G401 (cell line): Measurements from ENCODE around the gene NPIPA5. TPM values are rescaled to one million over a fixed set of nuclear protein-coding genes. Genes with fewer than 3 reads are reported as not detected.
"Not testable (repeated sequence)": the region's sequence is repeated elsewhere in the genome, so short reads cannot be mapped to it uniquely, and the experiment has no call there.

Experiments
- DNase-seq: peaks from one replicate; pipeline ENCODE4 v3.0.0-alpha.2; 2015; ENCODE audit warnings: low spot score
- in situ Hi-C: cut with HindIII; loops from 2 replicates; pipeline ENCODE4 v1.10.0; 2016; ENCODE audit warnings: low sequenced_read_pairs, mixed read lengths
- total RNA-seq: library from RNA; depleted of rRNA; stranded (reverse); fragments of >200 nt; shearing (Covaris generic); gene quantifications from 2 replicates; pipeline ENCODE4 v1.2.3, GENCODE V29; 2014

NPIPA5 gene
- total RNA-seq, 1 experiment from 2014 or later, result 4.9 TPM

DNA sequence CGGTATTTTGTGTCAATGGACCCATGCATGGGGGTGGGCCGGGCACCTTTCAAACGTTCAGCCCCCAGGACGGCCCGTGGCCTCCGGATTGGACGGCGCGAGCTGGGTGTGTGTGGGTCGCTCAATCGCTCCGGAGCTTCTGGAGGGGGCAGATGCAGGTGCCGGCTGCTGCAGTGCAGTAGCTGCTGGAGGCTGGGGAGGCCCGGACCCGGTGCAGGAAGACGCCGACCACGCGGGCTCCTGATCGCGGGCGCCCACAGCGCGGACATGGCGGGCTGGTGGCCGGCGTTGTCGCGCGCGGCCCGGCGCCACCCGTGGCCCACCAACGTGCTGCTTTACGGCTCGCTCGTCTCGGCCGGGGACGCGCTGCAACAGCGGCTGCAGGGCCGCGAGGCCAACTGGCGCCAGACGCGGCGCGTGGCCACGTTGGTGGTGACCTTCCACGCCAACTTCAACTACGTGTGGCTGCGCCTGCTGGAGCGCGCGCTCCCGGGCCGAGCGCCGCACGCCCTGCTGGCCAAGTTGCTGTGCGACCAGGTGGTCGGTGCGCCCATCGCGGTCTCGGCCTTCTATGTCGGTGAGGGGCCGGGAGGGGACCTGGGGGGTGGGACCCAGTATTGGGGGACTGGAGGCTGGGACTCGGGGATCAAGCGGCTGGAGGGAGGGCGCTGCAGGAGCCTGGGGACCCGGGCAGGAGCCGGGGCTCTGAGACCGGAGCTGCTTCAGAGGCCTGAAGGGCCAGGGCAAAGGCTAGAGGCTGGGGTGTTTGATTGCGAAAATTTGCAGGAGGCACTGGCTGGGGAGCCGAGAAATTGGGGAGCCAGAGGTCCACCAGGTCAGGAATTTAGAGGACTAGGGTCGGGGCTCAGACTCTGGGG, 17.8 kb upstream of the NPIPA5 start, which contains the start of gene MPV17L:
MPV17L (plus strand) TSS at position 124 of the 878 bp plus-strand sequence; CDS start at position 268, 144 bp downstream.
- in situ Hi-C loops, result not testable (repeated sequence)
- peak; percentile 64 for DNase-seq

DNA sequence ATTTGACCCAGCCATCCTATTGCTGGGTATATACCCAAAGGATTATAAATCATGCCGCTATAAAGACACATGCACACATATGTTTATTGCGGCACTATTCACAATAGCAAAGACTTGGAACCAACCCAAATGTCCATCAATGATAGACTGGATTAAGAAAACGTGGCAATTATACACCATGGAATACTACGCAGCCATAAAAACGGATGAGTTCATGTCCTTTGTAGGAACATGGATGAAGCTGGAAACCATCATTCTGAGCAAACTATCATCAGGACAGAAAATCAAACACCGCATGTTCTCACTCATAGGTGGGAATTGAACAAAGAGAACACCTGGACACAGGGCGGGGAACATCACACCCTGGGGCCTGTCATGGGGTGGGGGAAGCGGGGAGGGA, 14.9 kb upstream of the NPIPA5 start:
- DNase-seq, in situ Hi-C loops: not testable (repeated sequence)

DNA sequence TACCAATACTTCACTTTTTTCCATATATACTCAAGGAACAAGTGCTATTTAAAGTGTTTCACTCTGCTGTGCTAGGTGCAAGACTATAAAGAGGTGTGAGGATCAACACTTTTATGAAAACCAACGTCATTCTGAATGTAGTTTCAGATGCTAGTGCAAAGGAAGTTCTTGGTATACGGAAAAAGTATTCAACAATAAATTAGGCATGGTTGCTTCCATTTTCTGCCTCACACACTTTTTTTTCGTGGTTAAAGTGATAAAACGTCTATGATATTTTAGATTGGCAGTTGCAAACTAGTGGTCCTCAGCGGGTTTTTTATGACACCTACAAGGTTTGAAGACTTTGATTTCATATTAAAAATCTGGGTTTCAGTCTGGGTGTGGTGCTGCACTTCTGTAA, 11.8 kb upstream of the NPIPA5 start:
- in situ Hi-C loops, DNase-seq: not testable (repeated sequence)

DNA sequence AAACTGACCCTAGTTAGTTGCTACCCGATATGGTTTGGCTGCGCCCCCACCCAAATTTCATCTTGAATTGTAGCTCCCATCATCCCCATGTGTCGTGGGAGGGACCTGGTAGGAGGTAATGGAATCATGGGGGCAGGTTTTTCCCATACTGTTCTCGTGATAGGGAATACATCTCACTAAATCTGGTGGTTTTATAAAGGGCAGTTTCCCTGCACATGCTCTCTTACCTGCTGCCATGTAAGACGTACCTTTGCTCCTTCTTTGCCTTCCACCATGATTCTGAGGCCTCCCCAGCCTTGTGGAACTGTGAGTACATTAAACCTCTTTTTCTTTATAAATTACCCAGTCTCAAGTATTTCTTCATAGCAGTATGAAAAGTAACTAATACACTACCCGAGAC, 10.0 kb upstream of the NPIPA5 start:
- DNase-seq, in situ Hi-C loops: not testable (repeated sequence)

DNA sequence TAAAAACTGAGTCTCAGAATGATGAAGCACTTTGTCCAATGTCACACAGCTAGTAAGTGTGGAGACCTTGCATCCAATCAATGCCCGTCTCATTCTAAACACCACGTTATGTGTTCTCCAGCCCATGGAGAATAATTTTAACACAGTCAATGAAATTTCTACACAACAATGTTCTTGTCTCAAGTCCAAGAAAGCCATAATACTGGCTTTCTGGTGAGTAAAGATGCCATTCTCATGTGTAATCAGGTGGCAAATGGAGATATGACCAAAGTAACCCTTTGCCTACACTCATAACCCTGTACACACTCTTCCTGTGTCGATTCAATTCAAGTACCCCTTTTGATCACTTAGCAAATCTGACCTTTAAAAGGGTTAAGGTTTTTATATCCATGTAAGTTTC, 4.7 kb upstream of the NPIPA5 start:
- in situ Hi-C loops, DNase-seq: not testable (repeated sequence)

DNA sequence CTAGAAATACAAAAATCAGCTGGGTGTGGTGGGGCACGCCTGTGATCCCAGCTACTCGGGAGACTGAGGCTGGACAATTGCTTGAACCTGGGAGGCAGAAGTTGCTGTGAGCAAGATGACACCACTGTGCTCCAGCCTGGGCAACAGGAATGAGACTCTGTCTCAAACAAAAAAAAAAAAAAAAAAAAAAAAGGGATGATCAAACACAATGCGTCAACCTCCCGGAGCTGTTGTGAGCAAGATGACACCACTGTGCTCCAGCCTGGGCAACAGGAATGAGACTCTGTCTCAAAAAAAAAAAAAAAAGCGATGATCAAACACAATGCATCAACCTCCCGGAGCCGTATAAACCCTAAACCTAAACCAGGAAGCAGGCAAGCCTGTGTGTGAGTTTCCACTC, 20.6 kb downstream of the NPIPA5 start:
- DNase-seq, in situ Hi-C loops: not testable (repeated sequence)

DNA sequence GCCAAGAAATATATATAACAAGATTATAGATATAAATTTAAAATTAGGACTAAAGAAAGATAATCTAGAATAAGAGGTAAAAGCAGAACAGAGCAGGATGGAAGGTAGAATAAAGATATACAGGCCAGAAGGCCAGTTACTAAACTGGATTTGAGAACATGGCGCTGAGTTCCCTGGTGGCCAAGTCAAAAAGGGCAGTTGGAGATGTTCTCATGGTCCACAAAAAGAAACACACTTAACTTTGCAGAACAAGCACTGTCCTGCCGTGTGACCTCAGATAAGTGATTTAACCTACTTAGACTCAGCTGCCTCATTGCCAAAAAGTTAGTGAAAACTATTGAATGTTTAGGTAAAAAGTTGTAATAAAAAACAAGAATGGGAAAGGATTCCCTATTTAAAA, 23.2 kb downstream of the NPIPA5 start:
- DNase-seq, in situ Hi-C loops: not testable (repeated sequence)

DNA sequence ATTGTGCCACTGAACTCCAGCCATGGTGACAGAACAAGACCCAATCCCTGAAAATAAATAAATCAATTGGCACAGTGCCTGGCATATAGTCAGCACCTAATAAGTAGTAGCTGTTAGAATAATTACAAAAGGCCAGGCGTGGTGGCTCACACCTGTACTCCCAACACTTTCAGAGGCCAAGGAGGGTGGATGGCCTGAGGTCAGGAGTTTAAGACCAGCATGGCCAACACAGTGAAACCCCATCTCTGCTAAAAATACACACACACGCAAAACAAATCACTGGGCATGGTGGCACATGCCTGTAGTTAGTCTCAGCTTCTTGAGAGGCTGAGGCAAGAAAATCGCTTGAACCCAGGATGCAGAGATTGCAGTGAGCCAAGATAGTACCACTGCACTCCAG, 25.2 kb downstream of the NPIPA5 start:
- not testable (repeated sequence) for DNase-seq

DNA sequence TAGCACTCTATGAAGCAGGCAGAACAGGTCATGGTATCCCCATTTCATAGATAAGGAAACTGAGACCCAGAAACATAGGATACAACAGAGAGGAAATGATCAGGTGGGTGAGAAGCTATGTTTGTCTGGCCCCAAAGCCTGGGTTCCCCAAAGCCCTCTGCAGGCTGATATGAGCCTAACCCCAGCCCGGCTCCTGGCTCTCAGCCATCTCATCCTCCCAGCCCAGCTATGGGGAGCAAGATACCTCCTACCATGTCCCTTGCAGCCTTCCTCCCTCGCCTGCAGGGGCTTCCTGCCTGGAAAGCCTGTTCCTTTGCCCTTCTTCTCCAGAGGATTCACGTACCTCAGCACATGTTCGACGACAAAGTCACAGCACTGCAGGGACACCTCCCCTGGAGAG, 26.3 kb downstream of the NPIPA5 start:
- in situ Hi-C loops, DNase-seq: not testable (repeated sequence)

More for the DNA sequence above, 25.2 kb downstream of the NPIPA5 start:
- in situ Hi-C loops, result not testable (repeated sequence)

DNA sequence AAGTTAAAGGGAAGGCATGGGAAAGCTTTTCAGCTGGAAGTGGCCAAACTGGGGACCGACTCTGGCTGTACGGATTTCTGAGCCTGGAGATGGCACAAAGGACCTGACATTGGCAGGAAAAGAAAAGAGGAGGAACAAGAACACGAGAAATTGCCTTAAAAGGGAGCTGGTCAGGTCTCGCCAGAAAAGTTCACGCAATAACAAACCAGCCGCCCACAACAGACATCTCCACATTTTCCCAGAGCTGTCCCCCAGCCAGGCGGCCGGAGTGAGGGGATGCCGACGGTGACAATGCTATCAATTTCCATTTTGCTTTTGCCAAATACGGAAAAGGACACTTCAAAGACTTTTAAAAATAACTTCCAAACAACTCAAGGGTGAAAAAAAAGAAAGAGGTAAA, 26.8 kb downstream of the NPIPA5 start:
- in situ Hi-C loops, DNase-seq: not testable (repeated sequence)

DNA sequence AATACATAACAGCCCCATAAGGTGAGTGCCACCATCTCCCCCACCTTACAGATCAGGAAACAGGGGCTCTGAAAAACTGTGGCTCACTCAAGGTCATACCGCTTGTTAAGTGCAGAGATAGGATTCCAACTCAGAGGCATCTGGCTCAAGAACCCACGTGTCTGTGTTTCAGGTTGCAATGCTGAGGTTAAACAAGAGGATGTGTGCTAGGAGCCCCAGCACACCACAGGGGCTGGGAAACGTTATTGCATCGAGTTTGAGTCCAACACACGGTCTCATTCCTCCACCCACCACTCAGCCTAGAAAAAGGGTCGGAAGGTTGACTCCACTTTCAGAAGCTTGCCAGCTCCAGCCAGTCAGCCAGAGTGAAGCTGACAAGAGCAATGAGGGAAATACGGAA, 29.4 kb downstream of the NPIPA5 start:
- in situ Hi-C loops, result not testable (repeated sequence)

DNA sequence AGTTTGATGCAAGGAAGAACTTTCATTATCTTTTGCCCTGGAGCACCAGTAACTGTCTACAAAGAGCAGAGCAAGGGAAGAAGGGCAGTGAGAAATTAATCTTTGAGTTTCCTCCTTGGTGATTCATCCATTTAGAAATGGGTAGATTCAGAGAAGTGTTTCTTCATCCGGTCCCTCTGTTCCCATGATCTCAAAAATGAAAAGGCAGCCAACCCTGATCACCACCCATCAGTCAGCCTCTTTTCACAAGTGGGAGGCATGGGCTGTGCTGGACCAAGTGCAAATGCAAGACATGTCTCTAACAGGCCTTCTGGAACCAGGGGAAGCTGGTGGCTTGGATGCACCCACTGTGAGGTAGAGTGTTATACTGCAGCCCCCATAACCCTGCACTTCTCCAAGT, 35.8 kb downstream of the NPIPA5 start:
- in situ Hi-C loops, DNase-seq: not testable (repeated sequence)

More for the DNA sequence above, 29.4 kb downstream of the NPIPA5 start:
- not testable (repeated sequence) for DNase-seq

DNA sequence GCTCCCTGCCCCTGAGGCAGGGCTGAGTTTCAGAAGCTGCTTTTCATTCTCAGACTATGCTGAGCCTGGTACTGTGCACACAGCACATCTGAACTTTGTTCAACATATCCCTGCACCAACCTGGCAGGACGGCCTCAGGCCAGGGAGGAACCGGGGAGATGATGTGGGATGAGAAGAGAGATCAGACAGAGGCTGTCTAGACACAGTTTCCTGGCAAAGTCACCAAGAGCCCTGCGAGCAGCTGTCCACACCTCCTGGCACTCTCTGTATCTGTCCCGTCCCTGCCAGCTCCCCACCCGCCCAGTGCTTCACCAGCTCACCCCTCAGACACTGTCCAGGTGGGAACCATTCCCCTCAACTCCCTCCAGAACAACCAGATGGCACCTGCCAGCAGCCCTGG, 39.1 kb downstream of the NPIPA5 start:
- DNase-seq, in situ Hi-C loops: not testable (repeated sequence)

DNA sequence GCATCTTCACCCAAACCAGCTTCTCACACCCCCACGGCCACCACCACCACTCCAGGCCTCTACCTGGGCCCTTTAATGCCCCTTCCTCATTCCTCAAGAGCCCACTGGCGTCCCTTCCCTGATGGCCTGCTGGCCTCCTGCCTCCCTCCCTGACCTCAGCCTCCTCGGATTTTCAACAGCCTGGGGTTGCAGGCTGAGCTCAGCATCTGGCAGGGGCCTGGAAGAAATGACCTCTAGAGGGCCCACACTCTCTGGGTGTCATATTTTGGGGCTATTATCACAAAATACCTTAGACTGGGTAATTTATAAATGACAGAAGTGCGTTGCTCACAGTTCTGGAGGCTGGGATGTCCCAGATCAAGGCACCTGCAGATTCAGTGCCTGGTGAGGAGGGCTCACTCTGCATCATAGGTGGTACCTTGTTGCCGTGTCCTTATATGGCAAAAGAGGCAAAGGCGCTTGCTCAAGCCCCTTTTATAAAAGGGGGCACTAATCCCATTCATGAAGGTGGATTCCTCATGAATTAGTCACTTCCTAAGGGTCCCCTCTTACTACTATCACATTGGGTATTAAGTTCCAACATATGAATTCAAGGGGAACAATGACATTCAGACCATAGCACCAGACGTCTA, 40.0 kb downstream of the NPIPA5 start:
- DNase-seq, in situ Hi-C loops: not testable (repeated sequence)

DNA sequence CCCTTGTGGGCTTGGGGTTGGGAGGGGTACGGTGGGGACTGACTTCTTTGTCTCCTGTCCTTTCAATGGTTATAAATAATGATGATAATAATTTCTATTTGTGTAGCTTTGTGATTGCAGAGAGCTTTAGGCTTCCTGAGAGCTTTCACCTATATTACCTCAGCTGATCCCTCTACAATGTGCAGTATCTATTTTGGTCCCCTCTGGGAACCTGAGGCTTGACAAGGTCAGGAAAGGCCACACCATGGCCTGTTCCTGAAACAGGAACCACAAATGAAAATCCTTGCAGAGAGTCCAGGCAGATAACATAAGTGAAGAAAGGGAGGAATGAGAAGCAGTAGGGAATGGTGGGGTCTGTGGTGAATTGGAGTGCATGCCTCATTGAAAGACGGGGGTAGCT, 42.5 kb downstream of the NPIPA5 start:
- DNase-seq, in situ Hi-C loops: not testable (repeated sequence)

DNA sequence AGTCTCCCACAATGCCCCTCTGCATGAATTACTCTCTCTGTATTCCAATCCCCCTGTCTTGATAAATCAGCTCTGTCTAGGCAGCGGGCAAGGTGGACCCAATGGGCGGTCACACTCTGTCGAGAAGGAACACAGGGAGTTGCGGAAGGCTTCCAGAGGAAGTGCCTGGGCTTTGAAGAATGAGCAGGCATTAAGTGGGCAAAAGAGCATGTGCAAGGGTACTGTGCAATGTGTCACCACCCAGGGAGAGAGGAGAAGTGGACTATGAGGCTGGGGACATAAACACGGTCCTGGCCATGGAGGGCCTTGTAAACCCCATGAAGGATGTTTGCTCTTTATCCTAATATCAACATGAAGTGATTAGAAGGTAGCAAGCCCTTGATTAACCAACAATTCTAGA, 44.1 kb downstream of the NPIPA5 start:
- DNase-seq, in situ Hi-C loops: not testable (repeated sequence)

DNA sequence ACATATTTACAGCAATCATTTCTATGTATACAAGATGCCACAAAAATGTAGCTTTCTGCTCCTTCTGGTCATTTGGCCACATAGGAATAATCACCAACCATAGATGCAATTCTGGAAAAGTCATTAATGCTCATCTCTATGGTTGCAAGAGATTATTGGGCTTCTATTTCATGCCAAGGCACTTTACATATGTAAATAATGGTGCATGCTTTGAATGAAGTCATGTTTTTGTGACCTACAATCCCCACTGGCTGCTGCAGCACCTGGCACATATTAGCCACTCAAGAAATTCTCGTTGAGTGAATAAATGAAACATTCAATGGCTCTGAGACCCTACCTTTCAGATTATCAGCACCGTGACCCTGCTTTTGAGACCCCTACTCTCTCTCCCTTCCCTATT, 47.1 kb downstream of the NPIPA5 start:
- DNase-seq, in situ Hi-C loops: not testable (repeated sequence)

DNA sequence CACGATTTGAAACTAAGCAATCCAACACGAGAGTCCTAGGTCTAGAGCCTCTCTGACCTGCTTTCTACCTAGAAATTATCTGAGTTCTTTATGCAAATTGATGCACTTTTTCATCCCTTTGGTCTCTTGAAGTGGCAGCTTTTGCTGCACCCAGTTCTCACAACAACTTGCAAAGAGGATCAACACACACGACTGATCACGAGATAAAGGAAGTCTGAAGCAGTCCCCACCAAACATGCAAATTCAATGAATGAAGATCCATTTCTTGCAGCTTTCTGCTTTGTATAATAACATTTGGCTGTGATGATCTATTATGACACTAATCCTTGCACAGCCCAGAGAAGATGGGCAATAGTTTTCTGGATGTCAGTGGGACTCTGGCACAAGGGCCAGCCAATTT, 53.1 kb downstream of the NPIPA5 start:
- DNase-seq, in situ Hi-C loops: not testable (repeated sequence)

DNA sequence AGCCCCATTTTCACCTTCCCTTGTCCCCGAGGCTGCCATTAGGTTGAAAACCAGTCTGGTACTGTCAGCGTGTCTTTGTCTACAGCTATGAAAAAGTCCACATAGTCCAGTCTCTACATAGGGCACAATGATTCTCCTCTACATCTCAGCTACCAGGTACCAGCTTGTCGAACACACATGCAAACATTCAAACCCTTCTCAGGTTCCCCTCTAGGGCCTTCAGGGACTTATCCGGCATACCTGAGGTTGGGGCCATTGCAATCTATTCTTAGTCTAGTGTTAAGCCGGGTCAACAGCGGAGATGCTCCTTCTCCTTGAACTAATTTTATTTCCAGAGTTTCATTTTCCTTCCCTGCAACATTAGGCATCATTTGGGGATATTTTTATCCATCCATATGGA, 54.7 kb downstream of the NPIPA5 start:
- DNase-seq, in situ Hi-C loops: not testable (repeated sequence)

DNA sequence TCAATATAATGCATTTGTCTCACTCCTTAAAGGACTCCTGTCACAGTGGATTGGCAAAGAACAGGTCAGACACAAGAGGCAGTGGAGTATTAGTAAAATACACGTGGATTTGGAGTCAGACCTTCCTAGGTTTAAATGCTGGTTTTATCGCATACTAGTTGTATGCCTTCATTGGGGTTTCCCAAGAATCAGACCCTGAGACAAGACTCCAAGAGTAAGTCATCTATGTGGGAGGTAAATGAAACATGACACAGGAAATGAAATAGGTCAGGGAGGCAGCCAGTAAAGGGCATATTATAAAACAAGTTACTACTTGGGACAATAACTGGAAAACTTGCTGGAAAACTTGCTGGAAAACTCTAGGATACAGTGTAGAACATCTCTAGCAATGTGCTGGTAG, 56.9 kb downstream of the NPIPA5 start:
- in situ Hi-C loops, DNase-seq: not testable (repeated sequence)
